DMS79 treated with DMSO at 0.1 percent for 48 hours (cell line): ENCODE measurements around the gene TAS2R42.

Experiments used
- DNase-seq: peaks from one replicate; lab custom pipeline; 2025; lab: John Stamatoyannopoulos, UW

TAS2R42 gene

GRCh38 chr12:11144297-11144696, 42.4 kb downstream of the TAS2R42 start:
- no peak for DNase-seq

- DNase-seq, result no peak
These were observed 43.4 kb downstream of the TAS2R42 start for GRCh38 chr12:11143352-11143751.

- no peak for DNase-seq
These were observed 50.7 kb downstream of the TAS2R42 start for GRCh38 chr12:11136075-11136474.
